DND-41 (cell line): ENCODE measurements around the gene OR51G2.

Source experiments
- EZH2 ChIP-seq: IDR thresholded peaks from 3 replicates; pipeline ENCODE4 v1.6.1; 2012; ENCODE audit warnings: borderline replicate concordance, low read depth, mild to moderate bottlenecking, moderate library complexity, low read length, inconsistent platforms; ENCODE audit not compliant: severe bottlenecking
- TF ChIP-seq, protein P1 (sequence below): IDR thresholded peaks from 2 replicates; pipeline ENCODE4 v1.5.1; 2012; ENCODE audit warnings: borderline replicate concordance, low read length, moderate library complexity, mild to moderate bottlenecking; ENCODE audit not compliant: poor library complexity, severe bottlenecking; ENCODE audit errors: extremely low read depth

GRCh38 chr11:4926608-4927007 is 7.5 kb upstream of the OR51G2 start:
- TF ChIP-seq, protein P1, sequence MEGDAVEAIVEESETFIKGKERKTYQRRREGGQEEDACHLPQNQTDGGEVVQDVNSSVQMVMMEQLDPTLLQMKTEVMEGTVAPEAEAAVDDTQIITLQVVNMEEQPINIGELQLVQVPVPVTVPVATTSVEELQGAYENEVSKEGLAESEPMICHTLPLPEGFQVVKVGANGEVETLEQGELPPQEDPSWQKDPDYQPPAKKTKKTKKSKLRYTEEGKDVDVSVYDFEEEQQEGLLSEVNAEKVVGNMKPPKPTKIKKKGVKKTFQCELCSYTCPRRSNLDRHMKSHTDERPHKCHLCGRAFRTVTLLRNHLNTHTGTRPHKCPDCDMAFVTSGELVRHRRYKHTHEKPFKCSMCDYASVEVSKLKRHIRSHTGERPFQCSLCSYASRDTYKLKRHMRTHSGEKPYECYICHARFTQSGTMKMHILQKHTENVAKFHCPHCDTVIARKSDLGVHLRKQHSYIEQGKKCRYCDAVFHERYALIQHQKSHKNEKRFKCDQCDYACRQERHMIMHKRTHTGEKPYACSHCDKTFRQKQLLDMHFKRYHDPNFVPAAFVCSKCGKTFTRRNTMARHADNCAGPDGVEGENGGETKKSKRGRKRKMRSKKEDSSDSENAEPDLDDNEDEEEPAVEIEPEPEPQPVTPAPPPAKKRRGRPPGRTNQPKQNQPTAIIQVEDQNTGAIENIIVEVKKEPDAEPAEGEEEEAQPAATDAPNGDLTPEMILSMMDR, result no peak
- no peak for TF ChIP-seq EZH2
